GM21737 (cell line): Measurements from ENCODE around the gene UPF2.
"Not testable (repeated sequence)": the region's sequence is repeated elsewhere in the genome, so short reads cannot be mapped to it uniquely, and the experiment has no call there.

Experiments used
- ATAC-seq: cut with Tn5 transposase; IDR thresholded peaks from one replicate; pipeline ENCODE4 v1.9.1; 2021; ENCODE audit warnings: mild to moderate bottlenecking, moderate library complexity; ENCODE audit not compliant: unreplicated experiment

UPF2 gene

GRCh38 chr10:12045596-12045995 is 3.0 kb upstream of the UPF2 start:
- ATAC-seq: no peak

GRCh38 chr10:12042409-12042796 is 206 bp downstream of the UPF2 start:
- ATAC-seq: peak; percentile 10

- ATAC-seq: no peak
These were observed 722 bp downstream of the UPF2 start for GRCh38 chr10:12041766-12042408.

- ATAC-seq: no peak
These were observed 6.4 kb downstream of the UPF2 start for GRCh38 chr10:12036073-12036655.

- no peak for ATAC-seq
These were observed 11.2 kb downstream of the UPF2 start for GRCh38 chr10:12031404-12031803.

- peak; percentile 78 for ATAC-seq
These were observed 15.1 kb downstream of the UPF2 start for GRCh38 chr10:12027539-12027938.

- no peak for ATAC-seq
These were observed 17.0 kb downstream of the UPF2 start for GRCh38 chr10:12025591-12025990.

- ATAC-seq: no peak
These were observed 19.9 kb downstream of the UPF2 start for GRCh38 chr10:12022580-12023257.

GRCh38 chr10:12020574-12020973 is 22.0 kb downstream of the UPF2 start:
- ATAC-seq: no peak

- no peak for ATAC-seq
These were observed 23.2 kb downstream of the UPF2 start for GRCh38 chr10:12019283-12019971.

GRCh38 chr10:12018438-12019282 is 23.9 kb downstream of the UPF2 start:
- ATAC-seq: no peak

GRCh38 chr10:12013926-12014325 is 28.7 kb downstream of the UPF2 start:
- no peak for ATAC-seq

- not testable (repeated sequence) for ATAC-seq
These were observed 29.2 kb downstream of the UPF2 start for GRCh38 chr10:12013391-12013790.

GRCh38 chr10:12010353-12010752 is 32.3 kb downstream of the UPF2 start:
- ATAC-seq: no peak

- ATAC-seq: not testable (repeated sequence)
These were observed 33.8 kb downstream of the UPF2 start for GRCh38 chr10:12008842-12009241.

- ATAC-seq: no peak
These were observed 35.9 kb downstream of the UPF2 start for GRCh38 chr10:12006671-12007070.

- ATAC-seq: no peak
These were observed 48.7 kb downstream of the UPF2 start for GRCh38 chr10:11993834-11994468.

- no peak for ATAC-seq
These were observed 53.7 kb downstream of the UPF2 start for GRCh38 chr10:11988924-11989323.

GRCh38 chr10:11986593-11987216 is 55.9 kb downstream of the UPF2 start:
- no peak for ATAC-seq

GRCh38 chr10:11982253-11982652 is 60.4 kb downstream of the UPF2 start:
- ATAC-seq: no peak
